Activated T-cell treated with anti-CD3 and anti-CD28 coated beads, Interleukin-2, amount 50 U/mL, for 72 hours (primary cell): ENCODE results near the gene ZFP42. TPM values are rescaled to one million over a fixed set of nuclear protein-coding genes. Genes with fewer than 3 reads are reported as not detected.
"Not testable (repeated sequence)": the region's sequence is repeated elsewhere in the genome, so short reads cannot be mapped to it uniquely, and the experiment has no call there.

Experiments
- ATAC-seq, 2 donors: fragments of 150-1000 bp; cut with Tn5 transposase; replicated peaks in 1 of 2; 2 replicates each; pipeline ENCODE4 v1.10.0; 2021; ENCODE audit warnings: moderate library complexity in 2 of 2, mild to moderate bottlenecking in 1 of 2
- DNase-seq, 2 donors: peaks; one replicate each; pipeline ENCODE4 v3.0.0; 2021 to 2022; ENCODE audit warnings: mixed read lengths in 1 of 2
- H3K27ac Mint-ChIP-seq: one replicate; pipeline ENCODE4 v1.8.0; 2022; ENCODE audit warnings: mild to moderate bottlenecking, moderate library complexity, mixed read lengths
- H3K27me3 Mint-ChIP-seq: one replicate; pipeline ENCODE4 v1.8.0; 2022; ENCODE audit warnings: low read depth, mixed read lengths
- H3K36me3 Mint-ChIP-seq, 2 donors: one replicate each; pipeline ENCODE4 v1.8.0; 2022; ENCODE audit warnings: mixed read lengths in 2 of 2, mild to moderate bottlenecking in 1 of 2; ENCODE audit not compliant: insufficient read depth in 2 of 2
- H3K4me1 Mint-ChIP-seq: one replicate; pipeline ENCODE4 v1.8.0; 2022; ENCODE audit warnings: low read depth, mixed read lengths
- H3K4me3 Mint-ChIP-seq, 2 donors: one replicate each; pipeline ENCODE4 v1.8.0; 2022; ENCODE audit warnings: mild to moderate bottlenecking in 2 of 2, mixed read lengths in 2 of 2, moderate library complexity in 2 of 2
- H3K9me3 Mint-ChIP-seq, 2 donors: one replicate each; pipeline ENCODE4 v1.8.0; 2022; ENCODE audit warnings: mixed read lengths in 2 of 2
- total RNA-seq, 2 donors: library from RNA; stranded (reverse); gene quantifications; one replicate each; pipeline ENCODE4 v1.2.3, GENCODE V29; 2022

Gene ZFP42
- total RNA-seq: not detected

- DNase-seq (no peak), ATAC-seq (no peak)
- Mint-ChIP-seq H3K4me1 (no peaks in the 10 kb centered on the region), H3K36me3 (peaks cover 9 to 19% of the 10 kb centered on the region in 2 donors), H3K27ac (no peak within 1 kb of the TSS), H3K4me3 (no peak within 1 kb of the TSS), H3K9me3 (peaks cover 5 to 8% of the 10 kb centered on the region in 2 donors), H3K27me3 (peaks cover 5% of the 10 kb centered on the region)
Observed at GRCh38 chr4:187995322-187996207, at the start of gene ZFP42. TSS of gene ZFP42 (plus strand) at chr4:187995771. CDS start at chr4:188002808, 7,037 bp downstream.

- ATAC-seq: no peak
- H3K4me3 Mint-ChIP-seq: no peak overlapping the region
Observed at GRCh38 chr4:187961171-187961570, 34.4 kb upstream of the ZFP42 start.

GRCh38 chr4:187961961-187962360 lies 33.6 kb upstream of the ZFP42 start:
- ATAC-seq (no peak), DNase-seq (no peak)
- Mint-ChIP-seq H3K36me3 (peaks cover 0 to 1% of the 10 kb centered on the region in 2 donors), H3K27ac (no peak overlapping the region), H3K4me3 (no peak overlapping the region), H3K4me1 (no peaks in the 10 kb centered on the region), H3K27me3 (no peaks in the 10 kb centered on the region), H3K9me3 (peaks cover 3 to 6% of the 10 kb centered on the region in 2 donors)

More at GRCh38 chr4:187961171-187961570, 34.4 kb upstream of the ZFP42 start:
- Mint-ChIP-seq H3K36me3 (peaks cover 0 to 1% of the 10 kb centered on the region in 2 donors), H3K27me3 (no peaks in the 10 kb centered on the region), H3K27ac (no peak overlapping the region), H3K9me3 (peaks cover 3 to 6% of the 10 kb centered on the region in 2 donors), H3K4me1 (no peaks in the 10 kb centered on the region)
- DNase-seq: no peak

- H3K36me3 Mint-ChIP-seq: no peaks in the 10 kb centered on the region
- no peak for DNase-seq
- H3K9me3 Mint-ChIP-seq: peaks cover 3 to 6% of the 10 kb centered on the region in 2 donors
- no peak overlapping the region for H3K4me3 Mint-ChIP-seq
- H3K4me1 Mint-ChIP-seq: no peaks in the 10 kb centered on the region
- no peaks in the 10 kb centered on the region for H3K27me3 Mint-ChIP-seq
- no peak overlapping the region for H3K27ac Mint-ChIP-seq
- ATAC-seq: no peak
Observed at GRCh38 chr4:187962926-187963325, 32.6 kb upstream of the ZFP42 start.

- no peaks in the 10 kb centered on the region for H3K27me3 Mint-ChIP-seq
- H3K27ac Mint-ChIP-seq: no peak overlapping the region
- peaks cover under 1 to 4% of the 10 kb centered on the region in 2 donors for H3K9me3 Mint-ChIP-seq
- ATAC-seq (no peak), DNase-seq (no peak)
- H3K4me1 Mint-ChIP-seq: no peaks in the 10 kb centered on the region
- H3K4me3 Mint-ChIP-seq: no peak overlapping the region
- H3K36me3 Mint-ChIP-seq: peaks cover 0 to 2% of the 10 kb centered on the region in 2 donors
Observed at GRCh38 chr4:187965726-187966125, 29.8 kb upstream of the ZFP42 start.

- Mint-ChIP-seq H3K27me3 (no peaks in the 10 kb centered on the region), H3K4me3 (no peak overlapping the region), H3K36me3 (peaks cover 0 to 2% of the 10 kb centered on the region in 2 donors), H3K4me1 (no peaks in the 10 kb centered on the region), H3K27ac (no peak overlapping the region), H3K9me3 (peaks cover 2 to 3% of the 10 kb centered on the region in 2 donors)
- no peak for ATAC-seq
- no peak for DNase-seq
Observed at GRCh38 chr4:187972135-187972534, 23.4 kb upstream of the ZFP42 start.

- no peaks in the 10 kb centered on the region for H3K4me1 Mint-ChIP-seq
- H3K9me3 Mint-ChIP-seq: peaks cover 12 to 20% of the 10 kb centered on the region in 2 donors
- ATAC-seq (no peak), DNase-seq (no peak)
- peaks cover 0 to 5% of the 10 kb centered on the region in 2 donors for H3K36me3 Mint-ChIP-seq
- H3K27ac Mint-ChIP-seq: no peak overlapping the region
- no peaks in the 10 kb centered on the region for H3K27me3 Mint-ChIP-seq
- H3K4me3 Mint-ChIP-seq: no peak overlapping the region
Observed at GRCh38 chr4:187983746-187984145, 11.8 kb upstream of the ZFP42 start.

GRCh38 chr4:187992971-187993370 lies 2.6 kb upstream of the ZFP42 start:
- Mint-ChIP-seq H3K27me3 (peaks cover 5% of the 10 kb centered on the region), H3K4me3 (no peak overlapping the region)

GRCh38 chr4:187993827-187994226 lies 1.7 kb upstream of the ZFP42 start:
- no peak overlapping the region for H3K27ac Mint-ChIP-seq
- no peak overlapping the region for H3K4me3 Mint-ChIP-seq
- H3K27me3 Mint-ChIP-seq: peaks cover 5% of the 10 kb centered on the region
- ATAC-seq (no peak), DNase-seq (no peak)
- no peaks in the 10 kb centered on the region for H3K4me1 Mint-ChIP-seq
- H3K9me3 Mint-ChIP-seq: peaks cover 5 to 8% of the 10 kb centered on the region in 2 donors
- peaks cover 9 to 20% of the 10 kb centered on the region in 2 donors for H3K36me3 Mint-ChIP-seq

More at GRCh38 chr4:187992971-187993370, 2.6 kb upstream of the ZFP42 start:
- Mint-ChIP-seq H3K4me1 (no peaks in the 10 kb centered on the region), H3K27ac (no peak overlapping the region), H3K9me3 (peaks cover 5 to 8% of the 10 kb centered on the region in 2 donors), H3K36me3 (peaks cover 9 to 20% of the 10 kb centered on the region in 2 donors)
- ATAC-seq (no peak), DNase-seq (no peak)

GRCh38 chr4:187996502-187997177 lies 1.1 kb downstream of the ZFP42 start:
- no peaks in the 10 kb centered on the region for H3K4me1 Mint-ChIP-seq
- H3K27ac Mint-ChIP-seq: no peak overlapping the region
- ATAC-seq: no peak
- peaks cover 5 to 8% of the 10 kb centered on the region in 2 donors for H3K9me3 Mint-ChIP-seq
- DNase-seq: no peak
- peaks cover 9 to 18% of the 10 kb centered on the region in 2 donors for H3K36me3 Mint-ChIP-seq
- H3K4me3 Mint-ChIP-seq: no peak overlapping the region
- peaks cover 5% of the 10 kb centered on the region for H3K27me3 Mint-ChIP-seq

GRCh38 chr4:187997991-187998390 lies 2.4 kb downstream of the ZFP42 start:
- H3K4me3 Mint-ChIP-seq, H3K9me3 Mint-ChIP-seq, DNase-seq, H3K27ac Mint-ChIP-seq, ATAC-seq, H3K4me1 Mint-ChIP-seq, H3K27me3 Mint-ChIP-seq: not testable (repeated sequence)
- H3K36me3 Mint-ChIP-seq: peaks cover 9 to 16% of the 10 kb centered on the region in 2 donors

GRCh38 chr4:187999406-187999932 lies 3.9 kb downstream of the ZFP42 start:
- Mint-ChIP-seq H3K27me3 (peaks cover 5% of the 10 kb centered on the region), H3K4me3 (no peak overlapping the region), H3K27ac (no peak overlapping the region), H3K4me1 (no peaks in the 10 kb centered on the region), H3K36me3 (peaks cover 9 to 11% of the 10 kb centered on the region in 2 donors), H3K9me3 (peaks cover 1 to 8% of the 10 kb centered on the region in 2 donors)
- ATAC-seq: no peak
- no peak for DNase-seq

GRCh38 chr4:188002323-188002722 lies 6.8 kb downstream of the ZFP42 start:
- Mint-ChIP-seq H3K4me3 (no peak overlapping the region), H3K27ac (no peak overlapping the region), H3K4me1 (no peaks in the 10 kb centered on the region), H3K27me3 (no peaks in the 10 kb centered on the region), H3K9me3 (peaks cover 1 to 5% of the 10 kb centered on the region in 2 donors), H3K36me3 (peaks cover 2 to 3% of the 10 kb centered on the region in 2 donors)
- ATAC-seq (no peak), DNase-seq (no peak)
